Kidney epithelial cell (primary cell): Measurements from ENCODE around the gene C17orf58. TPM values are rescaled to one million over a fixed set of nuclear protein-coding genes. Genes with fewer than 3 reads are reported as not detected.
"Not testable (repeated sequence)": the region's sequence is repeated elsewhere in the genome, so short reads cannot be mapped to it uniquely, and the experiment has no call there.

ENCODE experiments used
- DNase-seq: peaks from one replicate; pipeline ENCODE4 v3.0.0-alpha.2; 2010; ENCODE audit warnings: low read depth
- H3K27me3 ChIP-seq: 2 replicates; pipeline ENCODE4 v1.6.0; 2011; ENCODE audit warnings: low read length; ENCODE audit not compliant: control insufficient read depth, insufficient read depth
- H3K36me3 ChIP-seq: 2 replicates; pipeline ENCODE4 v1.5.1; 2011; ENCODE audit warnings: low read length; ENCODE audit not compliant: control insufficient read depth, insufficient read depth
- H3K4me3 ChIP-seq: 2 replicates; pipeline ENCODE4 v1.5.1; 2011; ENCODE audit warnings: low read depth, mild to moderate bottlenecking, control low read depth, low read length
- CTCF ChIP-seq: IDR thresholded peaks from 2 replicates; pipeline ENCODE4 v1.5.1; 2011; ENCODE audit warnings: mild to moderate bottlenecking, moderate library complexity, low read length, control low read depth, inconsistent platforms; ENCODE audit not compliant: insufficient read depth, poor library complexity, severe bottlenecking
- total RNA-seq: library from RNA; depleted of rRNA; stranded (reverse); fragments of >200 nt; gene quantifications from 2 replicates; pipeline ENCODE4 v1.2.3, GENCODE V29; 2015

Gene C17orf58
- total RNA-seq, 1 donor from 2014 or later: 14.7 TPM

- TF ChIP-seq CTCF: peak; percentile 6
- peak; percentile 65 for DNase-seq
- peak overlapping the region; percentile 51 for H3K4me3 ChIP-seq
- H3K27me3 ChIP-seq: no peaks in the 10 kb centered on the region
- no peaks in the 10 kb centered on the region for H3K36me3 ChIP-seq
Measured at GRCh38 chr17:68019675-68020408, 23.6 kb upstream of the C17orf58 start.

GRCh38 chr17:68019336-68019674, 23.0 kb upstream of the C17orf58 start:
- no peak for DNase-seq
- H3K27me3 ChIP-seq: no peaks in the 10 kb centered on the region
- TF ChIP-seq CTCF: no peak
- no peaks in the 10 kb centered on the region for H3K36me3 ChIP-seq
- no peak overlapping the region for H3K4me3 ChIP-seq

- DNase-seq, H3K36me3 ChIP-seq, H3K27me3 ChIP-seq, H3K4me3 ChIP-seq: not testable (repeated sequence)
Measured at GRCh38 chr17:68018493-68018892, 22.2 kb upstream of the C17orf58 start.

GRCh38 chr17:68016838-68017237, 20.6 kb upstream of the C17orf58 start:
- Histone ChIP-seq H3K4me3 (no peak overlapping the region), H3K27me3 (no peaks in the 10 kb centered on the region), H3K36me3 (no peaks in the 10 kb centered on the region)
- DNase-seq: no peak
- TF ChIP-seq CTCF: no peak

- TF ChIP-seq CTCF: no peak
- DNase-seq: no peak
- Histone ChIP-seq H3K4me3 (no peak overlapping the region), H3K36me3 (no peaks in the 10 kb centered on the region), H3K27me3 (no peaks in the 10 kb centered on the region)
Measured at GRCh38 chr17:68015081-68015723, 18.9 kb upstream of the C17orf58 start.

- no peak for DNase-seq
- H3K27me3 ChIP-seq: no peaks in the 10 kb centered on the region
Measured at GRCh38 chr17:68013385-68013784, 17.1 kb upstream of the C17orf58 start.

More at GRCh38 chr17:68013385-68013784, 17.1 kb upstream of the C17orf58 start:
- Histone ChIP-seq H3K36me3 (no peaks in the 10 kb centered on the region), H3K4me3 (no peak overlapping the region)
- no peak for TF ChIP-seq CTCF
